Natural killer cell (primary cell): Measurements from ENCODE around the gene CLEC16A. TPM values are rescaled to one million over a fixed set of nuclear protein-coding genes. Genes with fewer than 3 reads are reported as not detected.

Experiments
- ATAC-seq, 3 donors: fragments of 150-1000 bp in 2 of 3; fragments of 200-7000 bp in 1 of 3; cut with Tn5 transposase; 1 replicate in 1 of 3; 2 replicates in 2 of 3; pipeline ENCODE4 v1.10.0; 2021; ENCODE audit warnings: mild to moderate bottlenecking in 2 of 3, moderate library complexity in 2 of 3
- DNase-seq, 2 donors: peaks; one replicate each; pipeline versions ENCODE4 v3.0.0 to v3.0.0-alpha.2; 2013 to 2021; ENCODE audit warnings: mixed read lengths in 1 of 2
- H3K27ac ChIP-seq: one replicate; pipeline ENCODE4 v1.5.1; 2013; ENCODE audit warnings: mild to moderate bottlenecking, low read length
- H3K27me3 ChIP-seq: one replicate; pipeline ENCODE4 v1.6.1; 2013; ENCODE audit warnings: low read length; ENCODE audit not compliant: control insufficient read depth, insufficient read depth
- H3K36me3 ChIP-seq: one replicate; pipeline ENCODE4 v1.6.1; 2013; ENCODE audit warnings: low read length; ENCODE audit not compliant: control insufficient read depth, insufficient read depth
- H3K4me1 ChIP-seq: one replicate; pipeline ENCODE4 v1.6.1; 2013; ENCODE audit warnings: low read length; ENCODE audit not compliant: control insufficient read depth, insufficient read depth
- H3K4me3 ChIP-seq: one replicate; pipeline ENCODE4 v1.5.1; 2013; ENCODE audit warnings: low read length
- H3K9me3 ChIP-seq: one replicate; pipeline ENCODE4 v1.6.1; 2013; ENCODE audit warnings: low read length; ENCODE audit not compliant: control insufficient read depth, insufficient read depth
- H3K27ac Mint-ChIP-seq, 2 donors: one replicate each; pipeline ENCODE4 v1.8.0; 2022; ENCODE audit warnings: mild to moderate bottlenecking in 2 of 2, mixed read lengths in 2 of 2, moderate library complexity in 1 of 2
- H3K27me3 Mint-ChIP-seq, 2 donors: one replicate each; pipeline ENCODE4 v1.8.0; 2022; ENCODE audit warnings: low read depth in 2 of 2, mixed read lengths in 2 of 2
- H3K36me3 Mint-ChIP-seq: one replicate; pipeline ENCODE4 v1.8.0; 2022; ENCODE audit warnings: mixed read lengths
- H3K4me1 Mint-ChIP-seq, 2 donors: one replicate each; pipeline ENCODE4 v1.8.0; 2022; ENCODE audit warnings: mixed read lengths in 2 of 2
- H3K4me3 Mint-ChIP-seq: one replicate; pipeline ENCODE4 v1.8.0; 2022; ENCODE audit warnings: mild to moderate bottlenecking, moderate library complexity, mixed read lengths
- H3K9me3 Mint-ChIP-seq, 2 donors: one replicate each; pipeline ENCODE4 v1.8.0; 2022; ENCODE audit warnings: mixed read lengths in 2 of 2
- CTCF ChIP-seq: fragments of 200-600 bp; IDR thresholded peaks from one replicate; pipeline ENCODE4 v1.8.0; 2022; ENCODE audit warnings: antibody characterized with exemption
- WGBS: methylation state at CpG from one replicate; pipeline ENCODE4 v1.1.7; 2013; ENCODE audit warnings: missing lambda C conversion rate; ENCODE audit not compliant: insufficient coverage; 5-methylcytosine and 5-hydroxymethylcytosine counted together
- intact Hi-C: fragments of 100-400 bp; cut with micrococcal nuclease; formaldehyde crosslinking; loops from one replicate; pipeline ENCODE4 v1.14.2; 2022
- total RNA-seq, 4 donors: library from RNA; stranded (reverse); fragments of 120-200 nt in 1 of 4; gene quantifications; one replicate each; pipeline versions ENCODE4 v1.2.3 to v1.2.4, GENCODE V29; 2013 to 2022

Gene CLEC16A
- total RNA-seq, 3 donors from 2014 or later (not counting 1 experiment from before 2014, with no cell fraction given), result 35.9 to 50.5 (median 37.4) TPM

- no peaks in the 10 kb centered on the region for H3K9me3 ChIP-seq
- intact Hi-C loops, result no loop called here
- ATAC-seq, result no peak
- Mint-ChIP-seq H3K4me3 (peak overlapping the region; percentile 55), H3K27me3 (no peaks in the 10 kb centered on the region), H3K27ac (no peak overlapping the region), H3K4me1 (peaks cover 66 to 70% of the 10 kb centered on the region in 2 donors), H3K9me3 (no peaks in the 10 kb centered on the region), H3K36me3 (no peaks in the 10 kb centered on the region)
- no peaks in the 10 kb centered on the region for H3K27me3 ChIP-seq
- no peak for DNase-seq
- no peaks in the 10 kb centered on the region for H3K36me3 ChIP-seq
- no peak overlapping the region for H3K27ac ChIP-seq
- no peak for TF ChIP-seq CTCF
- peaks cover 47% of the 10 kb centered on the region for H3K4me1 ChIP-seq
- no peak overlapping the region for H3K4me3 ChIP-seq
- 60% methylated on average over 7 of the region's 8 CpGs for WGBS
Measured at GRCh38 chr16:10936272-10936984, 7.9 kb upstream of the CLEC16A start.

DNA sequence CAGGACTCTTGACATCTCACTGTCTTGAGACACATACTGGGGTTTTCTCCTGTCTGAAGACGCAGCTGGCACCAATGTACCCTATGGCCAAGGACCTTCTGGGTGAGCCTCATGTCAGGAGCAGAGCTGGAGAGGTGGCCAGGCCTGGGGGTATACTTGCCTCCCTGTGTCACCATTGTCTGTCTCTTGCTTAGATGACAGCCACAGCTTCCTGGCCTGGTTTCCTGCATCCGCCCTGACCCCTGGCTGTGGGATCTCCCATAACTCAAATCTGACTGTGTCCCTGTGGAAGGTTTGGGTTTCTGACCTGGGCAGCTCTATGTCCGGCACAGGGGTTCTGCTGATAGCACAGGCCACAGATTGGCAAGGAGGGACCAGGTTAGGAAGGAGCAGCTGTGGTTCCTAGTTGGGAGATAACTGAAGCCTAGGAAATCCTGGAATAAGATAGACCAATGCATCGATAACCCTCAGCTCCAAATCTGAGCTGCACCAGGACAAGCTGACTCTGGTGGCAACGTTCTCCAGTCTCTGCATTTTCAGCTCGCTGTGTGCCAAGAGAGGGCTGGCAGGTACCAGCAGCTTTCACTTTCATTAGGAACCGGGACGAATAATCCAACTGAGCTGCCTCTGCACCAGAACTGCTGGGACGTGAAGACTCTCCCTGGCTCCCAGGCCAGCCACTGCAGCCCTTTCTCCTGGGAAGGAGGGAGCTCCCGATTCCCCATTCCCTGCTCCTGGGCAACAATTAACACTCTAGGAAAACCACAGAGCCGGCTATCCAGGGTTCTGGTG, 7.1 kb upstream of the CLEC16A start:
- Mint-ChIP-seq H3K27me3 (no peaks in the 10 kb centered on the region), H3K4me1 (peaks cover 65 to 72% of the 10 kb centered on the region in 2 donors), H3K27ac (peak overlapping the region; percentile 50 to 64), H3K9me3 (no peaks in the 10 kb centered on the region), H3K36me3 (no peaks in the 10 kb centered on the region), H3K4me3 (peak overlapping the region; percentile 68)
- Histone ChIP-seq H3K9me3 (no peaks in the 10 kb centered on the region), H3K4me3 (no peak overlapping the region), H3K27ac (no peak overlapping the region), H3K27me3 (no peaks in the 10 kb centered on the region), H3K4me1 (peaks cover 49% of the 10 kb centered on the region), H3K36me3 (no peaks in the 10 kb centered on the region)
- intact Hi-C loops, result no loop called here
- ATAC-seq (peak in 2 of 3 donors; percentile 38 to 45), DNase-seq (peak in 1 of 2 donors; percentile 35)
- no peak for TF ChIP-seq CTCF
- WGBS, result 25% methylated on average over 9 of the region's 11 CpGs

GRCh38 chr16:10938321-10938720, 6.0 kb upstream of the CLEC16A start:
- Histone ChIP-seq H3K9me3 (no peaks in the 10 kb centered on the region), H3K4me1 (peaks cover 55% of the 10 kb centered on the region), H3K27ac (no peak overlapping the region), H3K4me3 (no peak overlapping the region), H3K36me3 (no peaks in the 10 kb centered on the region), H3K27me3 (no peaks in the 10 kb centered on the region)
- intact Hi-C loops, result no loop called here
- peaks cover 65 to 72% of the 10 kb centered on the region in 2 donors for H3K4me1 Mint-ChIP-seq
- peak overlapping the region; percentile 50 to 64 for H3K27ac Mint-ChIP-seq
- ATAC-seq (no peak), DNase-seq (peak in 1 of 2 donors; percentile 51)
- peak overlapping the region; percentile 68 for H3K4me3 Mint-ChIP-seq
- TF ChIP-seq CTCF, result no peak
- H3K27me3 Mint-ChIP-seq, result no peaks in the 10 kb centered on the region
- H3K36me3 Mint-ChIP-seq, result no peaks in the 10 kb centered on the region
- no peaks in the 10 kb centered on the region for H3K9me3 Mint-ChIP-seq
- WGBS, result 24% methylated on average over 6 of the region's 7 CpGs
